K562 (cell line): ENCODE data around the gene PTK7. TPM values are rescaled to one million over a fixed set of nuclear protein-coding genes. Genes with fewer than 3 reads are reported as not detected.

Experiments
- ATAC-seq: fragments of 200-7000 bp; cut with Tn5 transposase; 3 replicates; pipeline ENCODE4 v1.9.1; 2020; ENCODE audit warnings: moderate library complexity
- BruUV-seq: library from RNA; stranded (reverse); fragments of 400-500 nt; replicated peaks from 2 replicates; lab custom pipeline; 2021; lab: Mats Ljungman, UMichigan
- CTCF ChIA-PET: fragments of 300-600 bp; formaldehyde crosslinking; extraction: SDS; loops from one replicate; lab custom pipeline; 2021; ENCODE audit warnings: low intra/inter-chr PET ratio; lab: Yijun Ruan, JAX
- POLR2A ChIA-PET: fragments of 300-600, 350-650 bp; sonication (Branson Sonifier 250); formaldehyde crosslinking; extraction: SDS; loops from one replicate; lab custom pipeline; 2021; ENCODE audit warnings: antibody characterized with exemption, inconsistent platforms; lab: Yijun Ruan, JAX
- DNase-seq, 4 experiments: peaks; one replicate each; pipeline versions ENCODE4 v3.0.0 to v3.0.0-alpha.2; 2011 to 2018; ENCODE audit warnings: low spot score in 3 of 4, mixed read lengths in 3 of 4; ENCODE audit errors: extremely low read depth in 1 of 4
- FAIRE-seq: peaks from 2 replicates; lab custom pipeline; 2011; peaks lifted over from hg19 to GRCh38; lab: Jason Lieb, UNC
- H2AFZ ChIP-seq: 2 replicates; pipeline ENCODE4 v1.6.0; 2011; ENCODE audit warnings: low read depth, low read length, control low read depth, inconsistent platforms
- H3K27ac ChIP-seq: fragments of 200-600 bp; 3 replicates; pipeline ENCODE4 v1.8.0; 2011; ENCODE audit warnings: low read depth, mild to moderate bottlenecking, control low read depth, inconsistent platforms, low read length, moderate library complexity, mixed read lengths; ENCODE audit errors: extremely low read depth
- H3K27me3 ChIP-seq, 2 experiments: fragments of 300-600 bp in 1 of 2; 2 replicates in 1 of 2; 3 replicates in 1 of 2; pipeline versions ENCODE4 v1.6.0 to v1.8.0; 2011; ENCODE audit warnings: inconsistent platforms in 2 of 2, low read length in 2 of 2, mild to moderate bottlenecking in 1 of 2, mixed read lengths in 1 of 2, moderate library complexity in 1 of 2; ENCODE audit not compliant: control insufficient read depth in 2 of 2, insufficient read depth in 2 of 2
- H3K36me3 ChIP-seq: fragments of 300-600 bp; 3 replicates; pipeline ENCODE4 v1.8.0; 2011; ENCODE audit warnings: mild to moderate bottlenecking, low read length, inconsistent platforms; ENCODE audit not compliant: control insufficient read depth, insufficient read depth
- H3K4me1 ChIP-seq, 2 experiments: fragments of 200-600 bp in 1 of 2; replicated peaks in 1 of 2; 2 replicates in 1 of 2; 3 replicates in 1 of 2; pipeline versions ENCODE4 v1.5.1 to v1.8.0; 2011; ENCODE audit warnings: inconsistent platforms in 2 of 2, low read length in 2 of 2, mild to moderate bottlenecking in 1 of 2, mixed read lengths in 1 of 2, moderate library complexity in 1 of 2; ENCODE audit not compliant: control insufficient read depth in 2 of 2, insufficient read depth in 2 of 2
- H3K4me2 ChIP-seq: 2 replicates; pipeline ENCODE4 v1.6.1; 2011; ENCODE audit warnings: low read length, control low read depth, inconsistent platforms, mixed read lengths; ENCODE audit not compliant: insufficient read depth
- H3K4me3 ChIP-seq: fragments of 200-600 bp; sonication (generic), shearing (Covaris generic); 2 replicates; pipeline ENCODE4 v1.5.1; 2016; ENCODE audit warnings: control low read depth, inconsistent platforms
- H3K79me2 ChIP-seq: fragments of 200-600 bp; 3 replicates; pipeline ENCODE4 v1.8.0; 2011; ENCODE audit warnings: low read length, inconsistent platforms; ENCODE audit not compliant: control insufficient read depth, insufficient read depth
- H3K9ac ChIP-seq, 2 experiments: 2 replicates each; pipeline versions ENCODE4 v1.6.0 to v1.6.1; 2011; ENCODE audit warnings: low read depth in 2 of 2, low read length in 2 of 2, control low read depth in 1 of 2, inconsistent platforms in 1 of 2, mild to moderate bottlenecking in 1 of 2, mixed read lengths in 1 of 2; ENCODE audit not compliant: insufficient read depth in 1 of 2
- H3K9me1 ChIP-seq: one replicate; pipeline ENCODE4 v1.6.0; 2011; ENCODE audit warnings: inconsistent platforms, mild to moderate bottlenecking, low read length, moderate library complexity; ENCODE audit not compliant: control insufficient read depth, insufficient read depth
- H3K9me3 ChIP-seq: replicated peaks from 2 replicates; pipeline ENCODE4 v1.5.1; 2011; ENCODE audit warnings: low read depth, low read length, inconsistent platforms; ENCODE audit not compliant: control insufficient read depth, insufficient read depth
- H4K20me1 ChIP-seq: replicated peaks from 2 replicates; pipeline ENCODE4 v1.6.1; 2011; ENCODE audit warnings: low read length, inconsistent platforms, mixed read lengths; ENCODE audit not compliant: control insufficient read depth, insufficient read depth
- CCNT2 ChIP-seq: IDR thresholded peaks from 2 replicates; pipeline ENCODE4 v1.6.1; 2011; ENCODE audit warnings: borderline replicate concordance, low read depth, mild to moderate bottlenecking, moderate library complexity, mixed read lengths, low read length; ENCODE audit not compliant: insufficient read length; ENCODE audit errors: extremely low read depth
- CREBBP ChIP-seq: IDR thresholded peaks from one replicate; pipeline ENCODE4 v1.6.1; 2012; ENCODE audit warnings: low read depth, mild to moderate bottlenecking, control low read depth, inconsistent platforms, low read length
- EWSR1 ChIP-seq: fragments of 450-650 bp; IDR thresholded peaks from 2 replicates; pipeline ENCODE4 v1.6.1; 2018; ENCODE audit warnings: borderline replicate concordance, mild to moderate bottlenecking, low read depth, moderate library complexity; ENCODE audit not compliant: partially characterized antibody
- FOXA3 ChIP-seq, 2 experiments: fragments of 450-650 bp in 1 of 2; sonication (generic) in 1 of 2; formaldehyde crosslinking; IDR thresholded peaks in 1 of 2; conservative IDR thresholded peaks in 1 of 2; 2 replicates each; pipeline versions ENCODE4 v1.4.0 to v1.8.0; 2020 to 2022; ENCODE audit warnings: mild to moderate bottlenecking in 2 of 2, missing genetic modification reagents in 1 of 2
- GABPB2 ChIP-seq: fragments of 250-450 bp; sonication (Bioruptor Pico); conservative IDR thresholded peaks from 2 replicates; pipeline ENCODE4 v1.5.1; 2021; ENCODE audit warnings: mild to moderate bottlenecking
- HMGN3 ChIP-seq: IDR thresholded peaks from 2 replicates; pipeline ENCODE4 v1.6.1; 2011; ENCODE audit warnings: borderline replicate concordance, low read depth, mild to moderate bottlenecking, mixed read lengths, low read length; ENCODE audit not compliant: insufficient read length; ENCODE audit errors: extremely low read depth
- JUN ChIP-seq, 2 experiments: sonication (generic) in 1 of 2; formaldehyde crosslinking in 1 of 2; IDR thresholded peaks; 2 replicates each; pipeline versions ENCODE4 v1.6.1 to v1.8.0; 2012 to 2022; ENCODE audit warnings: borderline replicate concordance in 2 of 2, mild to moderate bottlenecking in 2 of 2, improper control_type of control experiment in 1 of 2, low read depth in 1 of 2, low read length in 1 of 2, missing genetic modification reagents in 1 of 2
- MECOM ChIP-seq: fragments of 250-450 bp; sonication (Bioruptor Pico); IDR thresholded peaks from 2 replicates; pipeline ENCODE4 v1.8.0; 2022; ENCODE audit warnings: inconsistent platforms
- NFRKB ChIP-seq: fragments of 450-650 bp; IDR thresholded peaks from 2 replicates; pipeline ENCODE4 v1.6.1; 2016; ENCODE audit warnings: low read depth
- NUFIP1 ChIP-seq: fragments of 450-650 bp; IDR thresholded peaks from 2 replicates; pipeline ENCODE4 v1.6.1; 2018; ENCODE audit not compliant: partially characterized antibody
- POLR2G ChIP-seq: fragments of 200-400 bp; formaldehyde crosslinking; IDR thresholded peaks from 2 replicates; pipeline ENCODE4 v1.6.1; 2017; ENCODE audit warnings: low read depth, mild to moderate bottlenecking, antibody characterized with exemption, low read length, moderate library complexity
- RNF2 ChIP-seq: sonication (generic); IDR thresholded peaks from 2 replicates; pipeline ENCODE4 v1.6.1; 2016
- SAFB ChIP-seq: fragments of 200-400 bp; formaldehyde crosslinking; IDR thresholded peaks from 2 replicates; pipeline ENCODE4 v1.6.1; 2017; ENCODE audit warnings: low read depth, low read length, borderline replicate concordance
- STAT5A ChIP-seq: IDR thresholded peaks from 2 replicates; pipeline ENCODE4 v1.6.1; 2012; ENCODE audit warnings: low read length, inconsistent platforms, borderline replicate concordance
- THRAP3 ChIP-seq: fragments of 450-650 bp; IDR thresholded peaks from 2 replicates; pipeline ENCODE4 v1.6.1; 2016; ENCODE audit warnings: mild to moderate bottlenecking, inconsistent platforms, borderline replicate concordance
- XRCC4 ChIP-seq: IDR thresholded peaks from one replicate; pipeline ENCODE4 v1.6.1; 2011; ENCODE audit not compliant: insufficient read depth, insufficient read length; ENCODE audit errors: extremely low read depth
- ZNF134 ChIP-seq: fragments of 250-450 bp; sonication (Bioruptor Pico); conservative IDR thresholded peaks from 2 replicates; pipeline ENCODE4 v1.4.0; 2020
- ZNF184 ChIP-seq: sonication (generic); formaldehyde crosslinking; IDR thresholded peaks from 2 replicates; pipeline ENCODE4 v1.5.0; 2020; ENCODE audit warnings: missing genetic modification reagents
- ZNF384 ChIP-seq: IDR thresholded peaks from 2 replicates; pipeline ENCODE4 v1.6.1; 2012; ENCODE audit warnings: low read depth, low read length, improper control_type of control experiment
- WGBS: fragments of 100-300 bp; shearing (Covaris generic); methylation state at CpG from one replicate; pipeline ENCODE4 v1.1.6; 2016; ENCODE audit warnings: low coverage, mixed read lengths; ENCODE audit not compliant: insufficient coverage; ENCODE audit errors: missing lambda C conversion rate; 5-methylcytosine and 5-hydroxymethylcytosine counted together
- in situ Hi-C: fragments of 300-500 bp; cut with MboI; formaldehyde crosslinking; loops from 4 replicates; pipeline ENCODE4 v1.15.0; 2018; ENCODE audit warnings: inconsistent platforms, mixed read lengths
- intact Hi-C: fragments of 100-400 bp; cut with micrococcal nuclease; formaldehyde crosslinking; loops from 2 replicates; pipeline ENCODE4 v1.14.2; 2022
- polyA plus RNA-seq, 8 experiments: library from polyadenylated mRNA; depleted of rRNA in 4 of 8; stranded (reverse) in 5 of 8; unstranded in 3 of 8; fragments of >200 nt; fragmentation: Nextera tagmentation in 2 of 8; fragmentation: Illumina TruSeq in 1 of 8; extraction: Ambion mirVana in 2 of 8; extraction: Trizol in 1 of 8; gene quantifications; 2 replicates each; pipeline versions ENCODE4 v1.2.1 to v1.2.3, GENCODE V29; 2011 to 2014; ENCODE audit warnings: inconsistent platforms in 1 of 8, missing spikeins in 1 of 8
- total RNA-seq, 7 experiments: library from RNA; depleted of rRNA in 6 of 7; stranded (reverse); fragments of >200 nt in 6 of 7; fragmentation: Illumina TruSeq in 2 of 7; extraction: Trizol in 2 of 7; gene quantifications; 2 replicates each; pipeline versions ENCODE4 v1.2.1 to v1.2.3, GENCODE V29; 2011 to 2021; ENCODE audit warnings: low replicate concordance in 1 of 7
- TF ChIP-seq, protein P1 (sequence below), 3 experiments: fragments of 200-800 bp in 1 of 3; sonication (Bioruptor generic) in 1 of 3; sonication (generic) in 1 of 3; formaldehyde crosslinking in 1 of 3; IDR thresholded peaks; 2 replicates each; pipeline versions ENCODE4 v1.6.1 to v1.8.0; 2016 to 2022; ENCODE audit warnings: mild to moderate bottlenecking in 2 of 3, missing compliant biosample characterization in 2 of 3, missing genetic modification characterization in 2 of 3, missing genetic modification reagents in 1 of 3

Gene PTK7
- total and polyA plus RNA-seq, 9 of the 15 experiments (the other 6 are each of a cell fraction or from before 2014, with no cell fraction given), result 0.20 to 6.8 (median 4.2) TPM

GRCh38 chr6:43076464-43077332, 584 bp downstream of the PTK7 start:
- Histone ChIP-seq H3K36me3 (no peaks in the 10 kb centered on the region), H4K20me1 (0 out of 2 replicates have a peak, but pooled peaks cover 2% of the 10 kb centered on the region), H3K27ac (no peak overlapping the region), H3K9ac (peak overlapping the region; percentile 33 to 90; a peak in 3 of 4 replicates), H3K4me3 (peak overlapping the region; percentile 53), H3K9me3 (no peaks in the 10 kb centered on the region), H3K27me3 (peaks cover 2 to 8% of the 10 kb centered on the region in 2 experiments; a peak in 2 of 5 replicates), H3K79me2 (no peaks in the 10 kb centered on the region), H3K4me2 (peak overlapping the region; percentile 63), H3K9me1 (no peaks in the 10 kb centered on the region), H2AFZ (peak overlapping the region; percentile 88), H3K4me1 (peaks cover 2 to 19% of the 10 kb centered on the region in 2 experiments; a peak in 4 of 5 replicates)
- in situ Hi-C loops (no loop called here), intact Hi-C loops (no loop called here)
- BruUV-seq, result no TSS peak
- FAIRE-seq (no peak), ATAC-seq (peak; percentile 14), DNase-seq (peak in 2 of 4 experiments; percentile 45 to 51)
- ChIA-PET POLR2A (interaction anchor here (0.6 to 1.7 kb wide), 6 partner anchors 10 to 96 kb away, joined by 3 to 4 read pairs (median 3); partner anchors contain the start of genes KLC4, MRPL2 and PPP2R5D), CTCF (no interaction called here)
- 30% methylated on average over 60 of the region's 72 CpGs for WGBS
- TF ChIP-seq GABPB2 (CRISPR knock-in tag) (no peak), HMGN3 (peak; percentile 64), SAFB (0 out of 2 replicates have a peak, but pooled peaks have one; percentile 30), POLR2G (peak; percentile 46), ZNF384 (no peak), RNF2 (no peak), ZNF134 (CRISPR knock-in tag) (no peak), CREBBP (no peak), JUN (IDR thresholded peaks at IDR 0.05; ENCODE audit: borderline replicate concordance, low read depth, low read length) (no peak), JUN (CRISPR knock-in tag; IDR thresholded peaks at IDR 0.05; ENCODE audit: borderline replicate concordance) (0 out of 2 replicates have a peak, but pooled peaks have one; percentile 44), STAT5A (no peak), EWSR1 (no peak), NUFIP1 (no peak), XRCC4 (no peak), ZNF184 (CRISPR knock-in tag) (peak; percentile 55; the same call in 1 of the 2 replicates), CCNT2 (peak; percentile 22), MECOM (CRISPR knock-in tag) (no peak), THRAP3 (no peak), NFRKB (no peak), FOXA3 (CRISPR knock-in tag; conservative IDR thresholded peaks at IDR 0.05 in 1 of 2, IDR thresholded peaks at IDR 0.05 in 1 of 2) (0 out of 4 replicates have a peak, but pooled peaks of 1 of the 2 experiments have one; percentile 26)
- TF ChIP-seq, protein P1, sequence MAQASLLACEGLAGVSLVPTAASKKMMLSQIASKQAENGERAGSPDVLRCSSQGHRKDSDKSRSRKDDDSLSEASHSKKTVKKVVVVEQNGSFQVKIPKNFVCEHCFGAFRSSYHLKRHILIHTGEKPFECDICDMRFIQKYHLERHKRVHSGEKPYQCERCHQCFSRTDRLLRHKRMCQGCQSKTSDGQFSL (CRISPR knock-in tag; IDR thresholded peaks at IDR 0.05), result 0 out of 2 replicates have a peak, but pooled peaks have one; percentile 51
- TF ChIP-seq, protein P1 (tag; IDR thresholded peaks at IDR 0.05), result no peak
